ENCODE results near the gene MYOT.

MYOT gene

GRCh38 chr5:137837491-137838394 lies 29.9 kb upstream of the MYOT start:
- DNase-seq (no peak), ATAC-seq (ENCODE audit: insufficient read depth, low read depth) (no peak)
- Histone ChIP-seq H3K79me2 (ENCODE audit: insufficient read depth, low read length) (no peaks in the 10 kb centered on the region), H4K20me1 (ENCODE audit: insufficient read depth, low read length) (no peaks in the 10 kb centered on the region), H3K9me3 (ENCODE audit: insufficient read depth, low read length, severe bottlenecking) (no peaks in the 10 kb centered on the region), H3K4me3 (ENCODE audit: low read depth in 1 of 2, low read length in 2 of 2) (no peak overlapping the region), H3K4me1 (ENCODE audit: insufficient read depth, low read length) (no peaks in the 10 kb centered on the region), H2AFZ (ENCODE audit: low read depth, low read length) (no peak overlapping the region), H3K36me3 (ENCODE audit: insufficient read depth, low read length) (no peaks in the 10 kb centered on the region), H3K9ac (ENCODE audit: low read depth, low read length) (no peak overlapping the region), H3K4me2 (ENCODE audit: insufficient read depth, low read length) (no peak overlapping the region), H3K27ac (ENCODE audit: low read length) (no peak overlapping the region), H3K27me3 (ENCODE audit: insufficient read depth, low read length, poor library complexity) (no peaks in the 10 kb centered on the region)
- TF ChIP-seq EZH2 (IDR thresholded peaks at IDR 0.05; ENCODE audit: borderline replicate concordance, low read depth, low read length, severe bottlenecking) = no peak
- TF ChIP-seq CTCF (IDR thresholded peaks at IDR 0.05; ENCODE audit: borderline replicate concordance, extremely low read depth, low read length, poor library complexity, severe bottlenecking) = no peak

GRCh38 chr5:137838976-137839375 lies 28.7 kb upstream of the MYOT start:
- Histone ChIP-seq H3K36me3 (ENCODE audit: insufficient read depth, low read length) (no peaks in the 10 kb centered on the region), H3K9ac (ENCODE audit: low read depth, low read length) (no peak overlapping the region), H2AFZ (ENCODE audit: low read depth, low read length) (no peak overlapping the region), H3K4me1 (ENCODE audit: insufficient read depth, low read length) (no peaks in the 10 kb centered on the region), H3K4me3 (ENCODE audit: low read depth in 1 of 2, low read length in 2 of 2) (no peak overlapping the region), H3K79me2 (ENCODE audit: insufficient read depth, low read length) (no peaks in the 10 kb centered on the region), H3K9me3 (ENCODE audit: insufficient read depth, low read length, severe bottlenecking) (no peaks in the 10 kb centered on the region), H3K27me3 (ENCODE audit: insufficient read depth, low read length, poor library complexity) (no peaks in the 10 kb centered on the region), H4K20me1 (ENCODE audit: insufficient read depth, low read length) (no peaks in the 10 kb centered on the region), H3K27ac (ENCODE audit: low read length) (no peak overlapping the region), H3K4me2 (ENCODE audit: insufficient read depth, low read length) (no peak overlapping the region)
- no peak for ATAC-seq (ENCODE audit: insufficient read depth, low read depth)
- no peak for DNase-seq
- TF ChIP-seq CTCF (IDR thresholded peaks at IDR 0.05; ENCODE audit: borderline replicate concordance, extremely low read depth, low read length, poor library complexity, severe bottlenecking) = no peak
- TF ChIP-seq EZH2 (IDR thresholded peaks at IDR 0.05; ENCODE audit: borderline replicate concordance, low read depth, low read length, severe bottlenecking) = no peak

GRCh38 chr5:137842296-137842695 lies 25.4 kb upstream of the MYOT start:
- Histone ChIP-seq H2AFZ (ENCODE audit: low read depth, low read length) (no peak overlapping the region), H3K36me3 (ENCODE audit: insufficient read depth, low read length) (no peaks in the 10 kb centered on the region), H3K4me1 (ENCODE audit: insufficient read depth, low read length) (no peaks in the 10 kb centered on the region), H3K4me2 (ENCODE audit: insufficient read depth, low read length) (no peak overlapping the region), H3K27me3 (ENCODE audit: insufficient read depth, low read length, poor library complexity) (no peaks in the 10 kb centered on the region), H3K9me3 (ENCODE audit: insufficient read depth, low read length, severe bottlenecking) (no peaks in the 10 kb centered on the region), H3K27ac (ENCODE audit: low read length) (no peak overlapping the region), H3K4me3 (ENCODE audit: low read depth in 1 of 2, low read length in 2 of 2) (no peak overlapping the region), H3K79me2 (ENCODE audit: insufficient read depth, low read length) (no peaks in the 10 kb centered on the region), H3K9ac (ENCODE audit: low read depth, low read length) (no peak overlapping the region), H4K20me1 (ENCODE audit: insufficient read depth, low read length) (no peaks in the 10 kb centered on the region)
- TF ChIP-seq EZH2 (IDR thresholded peaks at IDR 0.05; ENCODE audit: borderline replicate concordance, low read depth, low read length, severe bottlenecking) = no peak
- no peak for TF ChIP-seq CTCF (IDR thresholded peaks at IDR 0.05; ENCODE audit: borderline replicate concordance, extremely low read depth, low read length, poor library complexity, severe bottlenecking)
- no peak for ATAC-seq (ENCODE audit: insufficient read depth, low read depth)
- no peak for DNase-seq

Data from DND-41 (cell line).